Activated CD4-positive, alpha-beta T cell treated with anti-CD3 and anti-CD28 coated beads, Interleukin-2, amount 10 ng/mL, durations not matched to agents 7 days and 5 days (primary cell): ENCODE results near the gene KNG1. TPM values are rescaled to one million over a fixed set of nuclear protein-coding genes. Genes with fewer than 3 reads are reported as not detected.

Source experiments
- CTCF ChIA-PET: fragments of 350-600 bp; sonication (Branson Sonifier 250); formaldehyde crosslinking; loops from one replicate; lab custom pipeline; 2021; ENCODE audit warnings: antibody characterized with exemption; lab: Charles Lee
- POLR2A ChIA-PET: fragments of 350-600 bp; sonication (Branson Sonifier 250); formaldehyde crosslinking; loops from one replicate; lab custom pipeline; 2021; ENCODE audit warnings: antibody characterized with exemption; lab: Charles Lee
- DNase-seq: peaks from one replicate; pipeline ENCODE4 v3.0.0-alpha.2; 2020
- H3K27ac Mint-ChIP-seq: one replicate; pipeline ENCODE4 v1.8.0; 2021; ENCODE audit warnings: mild to moderate bottlenecking, moderate library complexity, mixed read lengths
- H3K27me3 Mint-ChIP-seq: one replicate; pipeline ENCODE4 v1.8.0; 2021; ENCODE audit warnings: mixed read lengths
- H3K36me3 Mint-ChIP-seq: one replicate; pipeline ENCODE4 v1.8.0; 2021; ENCODE audit warnings: low read depth, mixed read lengths
- H3K4me1 Mint-ChIP-seq: one replicate; pipeline ENCODE4 v1.8.0; 2021; ENCODE audit warnings: mixed read lengths
- H3K4me3 Mint-ChIP-seq: one replicate; pipeline ENCODE4 v1.8.0; 2021; ENCODE audit warnings: mild to moderate bottlenecking, moderate library complexity, mixed read lengths
- H3K9me3 Mint-ChIP-seq: one replicate; pipeline ENCODE4 v1.8.0; 2021; ENCODE audit warnings: mixed read lengths
- microRNA-seq: library from miRNA; unstranded; fragments of <30 nt; microRNA quantifications from one replicate; pipeline ENCODE4 v1.2.0, GENCODE V29; 2021; ENCODE audit warnings: borderline microRNAs expressed, borderline replicate concordance
- total RNA-seq, 2 experiments: library from RNA; stranded (reverse); gene quantifications; one replicate each; pipeline ENCODE4 v1.2.3, GENCODE V29; 2021

Gene KNG1
- total RNA-seq, 2 experiments from 2014 or later: not detected

- Mint-ChIP-seq H3K9me3 (no peaks in the 10 kb centered on the region), H3K4me3 (peak overlapping the region; percentile 99), H3K36me3 (peaks cover 61% of the 10 kb centered on the region), H3K27me3 (no peaks in the 10 kb centered on the region), H3K4me1 (peaks cover 52% of the 10 kb centered on the region), H3K27ac (peak overlapping the region; percentile 99)
- DNase-seq: no peak
- ChIA-PET CTCF (interaction anchor here (0.8 to 2.3 kb wide), 5 partner anchors 15 to 354 kb away, joined by 3 to 8 read pairs (median 7); partner anchors contain the start of gene RPL39L), POLR2A (interaction anchor here (0.5 to 1.5 kb wide), 6 partner anchors 37 to 853 kb away, joined by 3 to 4 read pairs (median 3); partner anchors contain the start of gene RPL39L)
Measured at GRCh38 chr3:186784820-186785494, 67.8 kb downstream of the KNG1 start.

DNA sequence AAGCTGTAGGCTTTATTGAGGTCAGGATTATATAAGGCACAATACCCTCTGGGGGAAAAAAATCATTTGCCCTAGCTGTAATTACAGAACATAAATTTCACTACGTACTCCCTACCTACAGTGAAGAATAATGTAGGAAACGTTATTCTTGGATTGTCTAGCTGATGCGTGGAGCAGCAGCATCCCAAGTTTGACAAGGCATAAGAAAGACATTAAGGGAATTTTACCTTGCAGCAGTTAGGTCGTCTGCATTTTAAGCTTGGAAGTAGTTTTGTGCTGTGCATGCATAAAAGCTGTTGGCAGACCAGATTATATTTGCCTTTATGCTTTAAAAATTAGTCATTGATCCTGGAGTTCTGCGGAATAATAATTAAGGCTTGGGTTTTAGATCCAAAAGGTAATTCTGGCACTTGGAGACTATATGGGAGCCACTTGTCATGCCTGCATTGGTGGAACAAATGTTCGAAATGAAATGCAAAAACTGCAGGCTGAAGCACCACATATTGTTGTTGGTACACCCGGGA is 68.4 kb downstream of the KNG1 start:
- H3K4me3 Mint-ChIP-seq: peak overlapping the region; percentile 99
- H3K4me1 Mint-ChIP-seq: peaks cover 53% of the 10 kb centered on the region
- CTCF ChIA-PET: interaction anchor here (0.8 to 2.3 kb wide), 3 partner anchors 14 to 20 kb away, joined by 6 to 8 read pairs (median 7); no protein-coding TSS in a partner anchor
- H3K27me3 Mint-ChIP-seq: no peaks in the 10 kb centered on the region
- H3K36me3 Mint-ChIP-seq: peaks cover 67% of the 10 kb centered on the region
- H3K27ac Mint-ChIP-seq: peak overlapping the region; percentile 99
- H3K9me3 Mint-ChIP-seq: no peaks in the 10 kb centered on the region
- POLR2A ChIA-PET: interaction anchor here (0.6 to 1.5 kb wide), 3 partner anchors 146 to 853 kb away, joined by 3 to 4 read pairs (median 3); no protein-coding TSS in a partner anchor
- no peak for DNase-seq

DNA sequence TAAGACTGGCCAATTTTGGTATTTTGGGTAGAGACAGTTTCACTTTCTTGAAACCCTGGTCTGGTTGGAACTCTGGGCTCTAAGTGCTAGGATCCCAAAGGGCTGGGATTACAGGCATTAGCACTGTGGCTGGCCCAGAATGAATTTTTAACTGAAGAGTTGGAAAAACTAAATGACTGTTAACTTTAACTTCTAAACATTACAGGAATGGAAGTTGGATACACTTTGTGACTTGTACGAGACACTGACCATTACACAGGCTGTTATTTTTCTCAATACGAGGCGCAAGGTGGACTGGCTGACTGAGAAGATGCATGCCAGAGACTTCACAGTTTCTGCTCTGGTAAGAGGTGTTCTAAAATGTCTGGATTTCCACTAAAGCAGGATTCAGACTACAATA is 69.8 kb downstream of the KNG1 start:
- H3K27ac Mint-ChIP-seq: peak overlapping the region; percentile 99

GRCh38 chr3:186787642-186788481 is 70.7 kb downstream of the KNG1 start:
- ChIA-PET CTCF (interaction anchor here (0.7 to 1.4 kb wide), 3 partner anchors 9 to 17 kb away, joined by 3 read pairs; no protein-coding TSS in a partner anchor), POLR2A (interaction anchor here (0.6 to 0.7 kb wide), 2 partner anchors 10 to 186 kb away, joined by 3 to 5 read pairs; no protein-coding TSS in a partner anchor)
- Mint-ChIP-seq H3K27me3 (no peaks in the 10 kb centered on the region), H3K36me3 (peaks cover 80% of the 10 kb centered on the region), H3K9me3 (no peaks in the 10 kb centered on the region), H3K27ac (peak overlapping the region; percentile 61), H3K4me3 (peak overlapping the region; percentile 99), H3K4me1 (peaks cover 47% of the 10 kb centered on the region)
- no peak for DNase-seq

More for the DNA sequence above, 69.8 kb downstream of the KNG1 start:
- no peak for DNase-seq
- H3K9me3 Mint-ChIP-seq: no peaks in the 10 kb centered on the region
- peaks cover 74% of the 10 kb centered on the region for H3K36me3 Mint-ChIP-seq
- POLR2A ChIA-PET: interaction anchor here (0.7 kb wide), 1 partner anchor 11 kb away, joined by 5 read pairs; no protein-coding TSS in a partner anchor
- peak overlapping the region; percentile 99 for H3K4me3 Mint-ChIP-seq
- no peaks in the 10 kb centered on the region for H3K27me3 Mint-ChIP-seq
- CTCF ChIA-PET: interaction anchor here (0.7 kb wide), 1 partner anchor 10 kb away, joined by 3 read pairs; no protein-coding TSS in a partner anchor
- H3K4me1 Mint-ChIP-seq: peaks cover 56% of the 10 kb centered on the region

DNA sequence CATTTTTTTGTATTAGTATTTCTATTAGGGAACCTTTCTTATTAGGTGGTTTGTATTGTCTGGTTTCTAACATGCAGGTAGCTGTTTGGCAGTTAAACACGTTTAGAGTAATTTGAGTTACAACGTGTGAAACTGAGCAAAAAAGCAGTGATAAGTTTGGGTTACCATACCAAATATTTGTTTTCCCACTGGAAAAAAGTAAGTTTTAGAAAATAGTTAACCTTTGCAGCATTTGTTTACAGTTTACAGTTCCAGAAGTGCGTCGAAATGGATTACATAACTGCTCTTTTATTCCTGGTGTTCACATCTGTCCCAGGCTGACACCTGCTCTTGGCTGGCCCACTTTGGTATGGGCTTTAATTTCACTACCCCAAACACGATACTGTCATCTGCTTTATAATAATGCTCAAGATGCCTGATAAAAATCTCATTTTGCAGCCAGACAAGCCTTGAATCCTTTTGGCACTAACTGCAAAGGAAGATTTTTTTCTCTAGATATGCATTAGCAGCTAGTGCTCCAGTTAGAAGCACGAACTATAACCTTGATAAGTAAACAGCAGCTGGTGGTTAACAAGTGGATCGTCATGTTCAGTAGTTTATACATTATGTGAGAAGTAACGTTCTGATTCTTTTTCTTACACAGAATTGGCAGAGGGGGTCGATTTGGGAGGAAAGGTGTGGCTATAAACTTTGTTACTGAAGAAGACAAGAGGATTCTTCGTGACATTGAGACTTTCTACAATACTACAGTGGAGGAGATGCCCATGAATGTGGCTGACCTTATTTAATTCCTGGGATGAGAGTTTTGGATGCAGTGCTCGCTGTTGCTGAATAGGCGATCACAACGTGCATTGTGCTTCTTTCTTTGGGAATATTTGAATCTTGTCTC is 71.6 kb downstream of the KNG1 start:
- H3K4me3 Mint-ChIP-seq: peak overlapping the region; percentile 99
- H3K36me3 Mint-ChIP-seq: peaks cover 84% of the 10 kb centered on the region
- H3K4me1 Mint-ChIP-seq: peaks cover 47% of the 10 kb centered on the region
- no peaks in the 10 kb centered on the region for H3K9me3 Mint-ChIP-seq
- peak overlapping the region; percentile 56 for H3K27ac Mint-ChIP-seq
- ChIA-PET CTCF (interaction anchor here (1.0 to 1.4 kb wide), 2 partner anchors 9 to 14 kb away, joined by 3 to 4 read pairs; no protein-coding TSS in a partner anchor), POLR2A (no interaction called here)
- H3K27me3 Mint-ChIP-seq: no peaks in the 10 kb centered on the region
- no peak for DNase-seq

GRCh38 chr3:186789554-186790260 is 72.5 kb downstream of the KNG1 start:
- Mint-ChIP-seq H3K27ac (no peak overlapping the region), H3K36me3 (peaks cover 84% of the 10 kb centered on the region), H3K27me3 (no peaks in the 10 kb centered on the region), H3K9me3 (no peaks in the 10 kb centered on the region), H3K4me3 (no peak overlapping the region), H3K4me1 (peaks cover 47% of the 10 kb centered on the region)
- DNase-seq: no peak
- POLR2A ChIA-PET: interaction anchor here (0.7 to 1.4 kb wide), 2 partner anchors 11 to 16 kb away, joined by 3 to 11 read pairs; partner anchors contain the start of gene RFC4
- CTCF ChIA-PET: interaction anchor here (1.0 kb wide), 1 partner anchor 8 kb away, joined by 4 read pairs; no protein-coding TSS in a partner anchor

DNA sequence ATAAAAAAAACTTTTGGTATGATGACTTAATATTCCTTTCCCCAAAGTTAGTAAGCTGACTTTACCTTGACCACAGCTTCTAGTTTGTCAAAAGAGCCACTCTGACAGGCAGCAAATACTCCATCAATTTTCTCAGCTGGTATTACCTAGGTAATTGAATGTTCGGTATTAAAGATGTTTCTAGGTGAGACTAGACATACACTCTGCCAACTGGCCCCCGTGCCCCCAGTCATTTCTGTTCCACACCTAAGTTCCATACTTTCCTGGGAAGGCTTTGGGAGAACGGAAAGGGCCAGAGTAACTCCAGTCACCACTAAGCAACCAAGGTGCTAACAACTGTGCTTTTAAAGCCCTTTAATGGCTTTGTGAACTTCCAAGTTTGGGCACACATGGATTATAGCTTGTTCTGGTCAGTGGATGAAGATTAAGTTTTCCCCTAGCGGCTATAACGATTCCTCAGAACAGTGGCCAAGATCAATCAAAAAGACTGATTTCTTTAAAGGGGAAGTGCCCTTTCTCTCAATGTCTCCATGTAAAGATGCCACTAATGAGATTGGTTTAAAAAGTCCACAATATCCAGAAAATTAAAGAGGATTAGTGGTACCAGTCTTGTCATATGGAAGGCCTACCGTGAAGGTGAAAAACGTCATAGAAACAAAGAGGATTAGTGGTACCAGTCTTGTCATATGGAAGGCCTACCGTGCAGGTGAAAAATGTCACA is 73.3 kb downstream of the KNG1 start:
- peaks cover 45% of the 10 kb centered on the region for H3K4me1 Mint-ChIP-seq
- H3K27ac Mint-ChIP-seq: peak overlapping the region; percentile 71

More for the DNA sequence above, 73.3 kb downstream of the KNG1 start:
- Mint-ChIP-seq H3K27me3 (no peaks in the 10 kb centered on the region), H3K9me3 (no peaks in the 10 kb centered on the region), H3K4me3 (no peak overlapping the region), H3K36me3 (peaks cover 80% of the 10 kb centered on the region)
- POLR2A ChIA-PET: interaction anchor here (0.6 to 1.4 kb wide), 4 partner anchors 7 to 120 kb away, joined by 3 to 11 read pairs (median 4); partner anchors contain the start of genes EIF4A2 and RFC4
- CTCF ChIA-PET: interaction anchor here (0.6 kb wide), 1 partner anchor 959 kb away, joined by 3 read pairs; no protein-coding TSS in a partner anchor
- DNase-seq: no peak

Small RNA genes within 50 kb of the gene (microRNA-seq; reads per million reads assigned to microRNA genes)
- 55.2 reads per million, percentile 63 among the genes with 10 or more reads in this experiment for gene MIR1248

Other genes with a start within 250 kb of the KNG1 start
- 1 to 10 TPM; 4.5 to 5.7 TPM for gene CRYGS, start 173.0 kb upstream of the KNG1 start, total RNA-seq
- gene TBCCD1, start 150.0 kb upstream of the KNG1 start, total RNA-seq: 10 to 100 TPM; 14.3 to 14.6 TPM
- 10 to 100 TPM; 54.9 to 57.3 TPM for gene DNAJB11, start 146.6 kb upstream of the KNG1 start, total RNA-seq
- gene AHSG, start 104.3 kb upstream of the KNG1 start, total RNA-seq: not detected
- gene FETUB, start 77.0 kb upstream of the KNG1 start, total RNA-seq: not detected
- not detected for gene HRG, start 51.3 kb upstream of the KNG1 start, total RNA-seq
- gene EIF4A2, start 66.2 kb downstream of the KNG1 start, total RNA-seq: 100 to 1,000 TPM; 351 to 383 TPM
- 100 to 1,000 TPM in 1 of 2 experiments, 10 to 100 TPM in 1; 85.5 to 105 TPM for gene RFC4, start 89.1 kb downstream of the KNG1 start, total RNA-seq
- not detected for gene ADIPOQ, start 125.4 kb downstream of the KNG1 start, total RNA-seq
- 100 to 1,000 TPM; 145 to 183 TPM for gene ST6GAL1, start 213.2 kb downstream of the KNG1 start, total RNA-seq